ENCODE data around the gene RNF32.

The RNF32 gene

GRCh38 chr7:156703209-156703608 lies 62.6 kb downstream of the RNF32 start:
- TF ChIP-seq FOXP2 (optimal IDR thresholded peaks at IDR 0.05; ENCODE audit: borderline replicate concordance, extremely low read depth, extremely low read length, insufficient read depth) (no peak), REST (IDR thresholded peaks at IDR 0.05; ENCODE audit: insufficient read depth in 1 of 2, low read depth in 2 of 2, low read length in 2 of 2) (no peak), TAF1 (IDR thresholded peaks at IDR 0.05; ENCODE audit: borderline replicate concordance, insufficient read depth, low read length) (no peak), POLR2AphosphoS5 (IDR thresholded peaks at IDR 0.05; ENCODE audit: low read depth, low read length) (no peak), SIN3A (IDR thresholded peaks at IDR 0.05; ENCODE audit: borderline replicate concordance, insufficient read depth, low read length) (no peak)

- TF ChIP-seq POLR2AphosphoS5 (IDR thresholded peaks at IDR 0.05; ENCODE audit: low read depth, low read length) (no peak), REST (IDR thresholded peaks at IDR 0.05; ENCODE audit: insufficient read depth in 1 of 2, low read depth in 2 of 2, low read length in 2 of 2) (no peak), TAF1 (IDR thresholded peaks at IDR 0.05; ENCODE audit: borderline replicate concordance, insufficient read depth, low read length) (no peak), SIN3A (IDR thresholded peaks at IDR 0.05; ENCODE audit: borderline replicate concordance, insufficient read depth, low read length) (no peak), FOXP2 (optimal IDR thresholded peaks at IDR 0.05; ENCODE audit: borderline replicate concordance, extremely low read depth, extremely low read length, insufficient read depth) (no peak)
Observed at GRCh38 chr7:156703773-156704482, 63.4 kb downstream of the RNF32 start.

GRCh38 chr7:156722043-156722826 lies 81.7 kb downstream of the RNF32 start:
- no peak for TF ChIP-seq REST (IDR thresholded peaks at IDR 0.05; ENCODE audit: insufficient read depth in 1 of 2, low read depth in 2 of 2, low read length in 2 of 2)
- no peak for TF ChIP-seq TAF1 (IDR thresholded peaks at IDR 0.05; ENCODE audit: borderline replicate concordance, insufficient read depth, low read length)
- no peak for TF ChIP-seq SIN3A (IDR thresholded peaks at IDR 0.05; ENCODE audit: borderline replicate concordance, insufficient read depth, low read length)
- TF ChIP-seq FOXP2 (optimal IDR thresholded peaks at IDR 0.05; ENCODE audit: borderline replicate concordance, extremely low read depth, extremely low read length, insufficient read depth), result no peak
- no peak for TF ChIP-seq POLR2AphosphoS5 (IDR thresholded peaks at IDR 0.05; ENCODE audit: low read depth, low read length)

- TF ChIP-seq TAF1 (IDR thresholded peaks at IDR 0.05; ENCODE audit: borderline replicate concordance, insufficient read depth, low read length), result no peak
- TF ChIP-seq REST (IDR thresholded peaks at IDR 0.05; ENCODE audit: insufficient read depth in 1 of 2, low read depth in 2 of 2, low read length in 2 of 2), result no peak
- no peak for TF ChIP-seq POLR2AphosphoS5 (IDR thresholded peaks at IDR 0.05; ENCODE audit: low read depth, low read length)
- TF ChIP-seq FOXP2 (optimal IDR thresholded peaks at IDR 0.05; ENCODE audit: borderline replicate concordance, extremely low read depth, extremely low read length, insufficient read depth), result no peak
- TF ChIP-seq SIN3A (IDR thresholded peaks at IDR 0.05; ENCODE audit: borderline replicate concordance, insufficient read depth, low read length), result no peak
Observed at GRCh38 chr7:156725073-156725472, 84.5 kb downstream of the RNF32 start.

Data from PFSK-1 (cell line).